HepG2 (cell line): Measurements from ENCODE around the gene CMKLR1. TPM values are rescaled to one million over a fixed set of nuclear protein-coding genes. Genes with fewer than 3 reads are reported as not detected.

Experiments used
- ATAC-seq: fragments of 200-7000 bp; cut with Tn5 transposase; 3 replicates; pipeline ENCODE4 v1.9.1; 2020; ENCODE audit warnings: mild to moderate bottlenecking, moderate library complexity
- BruUV-seq: library from RNA; stranded (reverse); fragments of 400-500 nt; replicated peaks from 2 replicates; lab custom pipeline; 2021; lab: Mats Ljungman, UMichigan
- CTCF ChIA-PET: fragments of 300-600 bp; formaldehyde crosslinking; extraction: SDS; loops from one replicate; lab custom pipeline; 2021; ENCODE audit warnings: low total read pairs, inconsistent platforms, low intra/inter-chr PET ratio; lab: Yijun Ruan, JAX
- POLR2A ChIA-PET: fragments of 350-600 bp; sonication (Branson Sonifier 250); formaldehyde crosslinking; loops from one replicate; lab custom pipeline; 2020; ENCODE audit warnings: antibody characterized with exemption, inconsistent platforms; lab: Yijun Ruan, JAX
- DNase-seq: peaks from one replicate; pipeline ENCODE4 v3.0.0-alpha.2; 2015; ENCODE audit warnings: low spot score
- FAIRE-seq: peaks from 3 replicates; lab custom pipeline; 2011; peaks lifted over from hg19 to GRCh38; lab: Jason Lieb, UNC
- H2AFZ ChIP-seq: one replicate; pipeline ENCODE4 v1.6.1; 2011; ENCODE audit warnings: low read length, inconsistent platforms
- H3K27ac ChIP-seq: fragments of 300-600 bp; 3 replicates; pipeline ENCODE4 v1.8.0; 2011; ENCODE audit warnings: mixed run types, mild to moderate bottlenecking, mixed read lengths, low read length, inconsistent platforms; ENCODE audit not compliant: insufficient read depth; ENCODE audit errors: extremely low read length
- H3K27me3 ChIP-seq, 2 experiments: fragments of 200-600 bp in 1 of 2; 2 replicates in 1 of 2; 3 replicates in 1 of 2; pipeline versions ENCODE4 v1.6.0 to v1.8.0; 2011; ENCODE audit warnings: low read length in 2 of 2, mild to moderate bottlenecking in 2 of 2, moderate library complexity in 2 of 2, inconsistent platforms in 1 of 2; ENCODE audit not compliant: insufficient read depth in 2 of 2, control insufficient read depth in 1 of 2
- H3K36me3 ChIP-seq, 2 experiments: fragments of 200-600 bp in 1 of 2; replicated peaks in 1 of 2; 2 replicates in 1 of 2; 3 replicates in 1 of 2; pipeline versions ENCODE4 v1.5.1 to v1.8.0; 2011; ENCODE audit warnings: low read length in 2 of 2, inconsistent platforms in 1 of 2; ENCODE audit not compliant: insufficient read depth in 2 of 2, control insufficient read depth in 1 of 2
- H3K4me1 ChIP-seq: 2 replicates; pipeline ENCODE4 v1.5.1; 2012; ENCODE audit warnings: low read length, inconsistent platforms; ENCODE audit not compliant: insufficient read depth
- H3K4me2 ChIP-seq: 2 replicates; pipeline ENCODE4 v1.6.0; 2011; ENCODE audit warnings: low read depth, low read length, inconsistent platforms
- H3K4me3 ChIP-seq, 3 experiments: fragments of 200-600 bp in 1 of 3; sonication (generic), shearing (Covaris generic) in 1 of 3; replicated peaks in 1 of 3; 2 replicates each; pipeline ENCODE4 v1.5.1; 2011 to 2016; ENCODE audit warnings: low read length in 3 of 3, inconsistent platforms in 2 of 3, low read depth in 2 of 3, mild to moderate bottlenecking in 2 of 3, control low read depth in 1 of 3, mixed read lengths in 1 of 3; ENCODE audit not compliant: insufficient read depth in 1 of 3
- H3K79me2 ChIP-seq: one replicate; pipeline ENCODE4 v1.6.1; 2011; ENCODE audit warnings: low read length, inconsistent platforms; ENCODE audit not compliant: insufficient read depth
- H3K9ac ChIP-seq: 2 replicates; pipeline ENCODE4 v1.6.0; 2011; ENCODE audit warnings: mild to moderate bottlenecking, low read depth, low read length, inconsistent platforms; ENCODE audit not compliant: insufficient read depth
- H3K9me3 ChIP-seq: 2 replicates; pipeline ENCODE4 v1.5.1; 2012; ENCODE audit warnings: mild to moderate bottlenecking, low read length
- H4K20me1 ChIP-seq: 2 replicates; pipeline ENCODE4 v1.6.0; 2011; ENCODE audit warnings: inconsistent platforms, mild to moderate bottlenecking, low read length, moderate library complexity; ENCODE audit not compliant: insufficient read depth
- CREB1 ChIP-seq, 2 experiments: fragments of 450-650 bp in 1 of 2; IDR thresholded peaks; 2 replicates each; pipeline ENCODE4 v1.6.1; 2016 to 2017; ENCODE audit warnings: control low read depth in 1 of 2, mild to moderate bottlenecking in 1 of 2, missing compliant biosample characterization in 1 of 2, missing genetic modification characterization in 1 of 2
- MAX ChIP-seq: IDR thresholded peaks from 2 replicates; pipeline ENCODE4 v1.6.1; 2012; ENCODE audit warnings: inconsistent platforms
- MTERF4 ChIP-seq: sonication (generic); formaldehyde crosslinking; IDR thresholded peaks from 2 replicates; pipeline ENCODE4 v1.8.0; 2023; ENCODE audit warnings: mild to moderate bottlenecking, missing genetic modification reagents
- REXO4 ChIP-seq: sonication (generic); formaldehyde crosslinking; IDR thresholded peaks from 2 replicates; pipeline ENCODE4 v1.8.0; 2022; ENCODE audit warnings: missing genetic modification reagents, mild to moderate bottlenecking, borderline replicate concordance
- SMAD3 ChIP-seq: sonication (generic); formaldehyde crosslinking; IDR thresholded peaks from 2 replicates; pipeline ENCODE4 v1.4.0; 2020; ENCODE audit warnings: missing genetic modification reagents
- TCF7L2 ChIP-seq: IDR thresholded peaks from 2 replicates; pipeline ENCODE4 v1.6.1; 2011; ENCODE audit warnings: mild to moderate bottlenecking, low read depth, low read length, moderate library complexity
- ZNF629 ChIP-seq: sonication (generic); formaldehyde crosslinking; conservative IDR thresholded peaks from 2 replicates; pipeline ENCODE4 v1.5.0; 2020; ENCODE audit warnings: missing genetic modification reagents
- WGBS: methylation state at CpG from one replicate; pipeline ENCODE4 v1.1.6; 2017; ENCODE audit warnings: low lambda C conversion rate; 5-methylcytosine and 5-hydroxymethylcytosine counted together
- in situ Hi-C: cut with HindIII; loops from 2 replicates; pipeline ENCODE4 v1.10.0; 2017; ENCODE audit warnings: low pct_unique_long_range_greater_than_20kb; ENCODE audit not compliant: extremely low pct_ligation_motif_present
- intact Hi-C: fragments of 100-400 bp; cut with micrococcal nuclease; formaldehyde crosslinking; loops from one replicate; pipeline ENCODE4 v1.10.0; 2022; ENCODE audit not compliant: unreplicated experiment
- polyA plus RNA-seq, 8 experiments: library from polyadenylated mRNA; depleted of rRNA in 3 of 8; stranded (reverse) in 7 of 8; unstranded in 1 of 8; fragments of >200 nt; fragmentation: Illumina TruSeq in 4 of 8; extraction: Trizol in 4 of 8; gene quantifications; 2 replicates each; pipeline versions ENCODE4 v1.2.1 to v1.2.3, GENCODE V29; 2011 to 2016; ENCODE audit warnings: low read depth in 4 of 8, missing spikeins in 1 of 8, mixed read lengths in 1 of 8; ENCODE audit not compliant: insufficient read depth in 1 of 8
- total RNA-seq, 5 experiments: library from RNA; depleted of rRNA; stranded (reverse); fragments of >200 nt; fragmentation: Illumina TruSeq; extraction: Trizol; gene quantifications; 2 replicates each; pipeline ENCODE4 v1.2.3, GENCODE V29; 2016; ENCODE audit warnings: low read depth in 1 of 5

The CMKLR1 gene
- total and polyA plus RNA-seq, 2 of the 13 experiments (the other 11 are each of a cell fraction or from before 2014, with no cell fraction given): not detected

- no peak for TF ChIP-seq CREB1 (IDR thresholded peaks at IDR 0.05)
- no peak for TF ChIP-seq CREB1 (CRISPR knock-in tag; IDR thresholded peaks at IDR 0.05)
- TF ChIP-seq MAX: no peak
Observed at GRCh38 chr12:108349278-108349688, 10.2 kb upstream of the CMKLR1 start (continued).

- intact Hi-C loops (no loop called here), in situ Hi-C loops (no loop called here)
- Histone ChIP-seq H2AFZ (no peak overlapping the region), H3K27ac (no peak overlapping the region), H3K79me2 (no peaks in the 10 kb centered on the region), H3K4me1 (no peaks in the 10 kb centered on the region), H3K27me3 (no peaks in the 10 kb centered on the region; a peak in 1 of 5 replicates), H4K20me1 (no peaks in the 10 kb centered on the region), H3K9me3 (no peaks in the 10 kb centered on the region), H3K36me3 (no peaks in the 10 kb centered on the region), H3K4me2 (no peak overlapping the region), H3K9ac (no peak overlapping the region), H3K4me3 (no peak overlapping the region)
- ATAC-seq: no peak
- TF ChIP-seq SMAD3: no peak
- no peak for TF ChIP-seq TCF7L2
- no peak for TF ChIP-seq MTERF4 (CRISPR knock-in tag)
- no peak for TF ChIP-seq REXO4 (CRISPR knock-in tag)
- 0 out of 2 replicates have a peak, but pooled peaks have one; percentile 22 for TF ChIP-seq ZNF629 (CRISPR knock-in tag)
- BruUV-seq: no TSS peak
- no peak for DNase-seq
- POLR2A ChIA-PET: no interaction called here
- 41% methylated on average over 9 of the region's 9 CpGs for WGBS
- CTCF ChIA-PET: no interaction called here
- FAIRE-seq: no peak
Observed at GRCh38 chr12:108348842-108349241, 9.7 kb upstream of the CMKLR1 start.
